ENCODE data around the gene APOB. TPM values are rescaled to one million over a fixed set of nuclear protein-coding genes. Genes with fewer than 3 reads are reported as not detected.

APOB gene
- total and polyA plus RNA-seq, 10 of the 15 experiments (the other 5 are each of a cell fraction or from before 2014, with no cell fraction given): 1.4 TPM; not detected in 9

GRCh38 chr2:21069746-21070340 is 26.0 kb upstream of the APOB start (continued):
- TF ChIP-seq, protein P1, sequence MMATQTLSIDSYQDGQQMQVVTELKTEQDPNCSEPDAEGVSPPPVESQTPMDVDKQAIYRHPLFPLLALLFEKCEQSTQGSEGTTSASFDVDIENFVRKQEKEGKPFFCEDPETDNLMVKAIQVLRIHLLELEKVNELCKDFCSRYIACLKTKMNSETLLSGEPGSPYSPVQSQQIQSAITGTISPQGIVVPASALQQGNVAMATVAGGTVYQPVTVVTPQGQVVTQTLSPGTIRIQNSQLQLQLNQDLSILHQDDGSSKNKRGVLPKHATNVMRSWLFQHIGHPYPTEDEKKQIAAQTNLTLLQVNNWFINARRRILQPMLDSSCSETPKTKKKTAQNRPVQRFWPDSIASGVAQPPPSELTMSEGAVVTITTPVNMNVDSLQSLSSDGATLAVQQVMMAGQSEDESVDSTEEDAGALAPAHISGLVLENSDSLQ (IDR thresholded peaks at IDR 0.05): no peak
- no peak for TF ChIP-seq IKZF2 (IDR thresholded peaks at IDR 0.05)
- no peak for TF ChIP-seq CREB1 (IDR thresholded peaks at IDR 0.05; ENCODE audit: low read depth)

GRCh38 chr2:21067859-21068537 is 24.1 kb upstream of the APOB start:
- Histone ChIP-seq H3K27ac (ENCODE audit: control insufficient read depth, insufficient read depth) (no peak overlapping the region), H4K20me1 (ENCODE audit: control insufficient read depth, insufficient read depth) (no peaks in the 10 kb centered on the region), H2AFZ (ENCODE audit: control insufficient read depth, low read depth, low read length) (no peak overlapping the region), H3K36me3 (ENCODE audit: control insufficient read depth in 2 of 2, insufficient read depth in 2 of 2, low read length in 1 of 2) (no peaks in the 10 kb centered on the region), H3K9me3 (replicated peaks; ENCODE audit: control insufficient read depth, insufficient read depth, low read length) (no peaks in the 10 kb centered on the region), H3K79me2 (ENCODE audit: control insufficient read depth, insufficient read depth, low read length) (no peaks in the 10 kb centered on the region), H3K9ac (ENCODE audit: control insufficient read depth, insufficient read depth, low read length) (no peak overlapping the region), H3K4me2 (ENCODE audit: control insufficient read depth, insufficient read depth) (no peak overlapping the region), H3K4me3 (no peak overlapping the region), H3K4me1 (ENCODE audit: control insufficient read depth, insufficient read depth, low read length) (no peaks in the 10 kb centered on the region), H3K27me3 (replicated peaks in 1 of 2; ENCODE audit: control insufficient read depth in 2 of 2, insufficient read depth in 2 of 2, low read length in 1 of 2) (no peaks in the 10 kb centered on the region)
- ChIA-PET POLR2A (interaction anchor here (0.6 kb wide), 1 partner anchor 11 kb away, joined by 6 read pairs; no protein-coding TSS in a partner anchor), RAD21 (ENCODE audit: unreplicated experiment) (no interaction called here), SMC1A (ENCODE audit: uncharacterized antibody, unreplicated experiment) (no interaction called here), CTCF (no interaction called here)
- BruUV-seq (replicated peaks): no TSS peak
- DNase-seq (ENCODE audit: low read depth, low spot score): no peak
- intact Hi-C loops (cut with micrococcal nuclease; ENCODE audit: unreplicated experiment) (no loop called here), in situ Hi-C loops (cut with MboI) (no loop called here)
- WGBS (ENCODE audit: insufficient coverage, insufficient replicate concordance, low lambda C conversion rate, missing lambda C conversion rate): 7% methylated on average over 2 of the region's 2 CpGs
- TF ChIP-seq PAX8 (IDR thresholded peaks at IDR 0.05) (no peak), SMAD1 (IDR thresholded peaks at IDR 0.05; ENCODE audit: low read depth, partially characterized antibody) (no peak), CBX3 (IDR thresholded peaks at IDR 0.05; ENCODE audit: borderline replicate concordance, low read depth) (no peak), CREM (IDR thresholded peaks at IDR 0.05; ENCODE audit: low read depth) (no peak), IKZF1 (conservative IDR thresholded peaks at IDR 0.05) (no peak), TCF12 (IDR thresholded peaks at IDR 0.05; ENCODE audit: low read depth, low read length) (no peak), ZNF622 (IDR thresholded peaks at IDR 0.05) (no peak), HDAC2 (IDR thresholded peaks at IDR 0.05) (no peak), SMAD5 (IDR thresholded peaks at IDR 0.05; ENCODE audit: low read depth) (no peak), CEBPB (IDR thresholded peaks at IDR 0.05; ENCODE audit: borderline replicate concordance in 1 of 2, low read depth in 2 of 2, low read length in 2 of 2) (no peak), CHD4 (IDR thresholded peaks at IDR 0.05) (no peak), JUND (IDR thresholded peaks at IDR 0.05; ENCODE audit: low read depth, low read length) (no peak), DPF2 (IDR thresholded peaks at IDR 0.05) (no peak), BRCA1 (IDR thresholded peaks at IDR 0.05; ENCODE audit: low read depth, low read length) (no peak)
- TF ChIP-seq, protein P2, sequence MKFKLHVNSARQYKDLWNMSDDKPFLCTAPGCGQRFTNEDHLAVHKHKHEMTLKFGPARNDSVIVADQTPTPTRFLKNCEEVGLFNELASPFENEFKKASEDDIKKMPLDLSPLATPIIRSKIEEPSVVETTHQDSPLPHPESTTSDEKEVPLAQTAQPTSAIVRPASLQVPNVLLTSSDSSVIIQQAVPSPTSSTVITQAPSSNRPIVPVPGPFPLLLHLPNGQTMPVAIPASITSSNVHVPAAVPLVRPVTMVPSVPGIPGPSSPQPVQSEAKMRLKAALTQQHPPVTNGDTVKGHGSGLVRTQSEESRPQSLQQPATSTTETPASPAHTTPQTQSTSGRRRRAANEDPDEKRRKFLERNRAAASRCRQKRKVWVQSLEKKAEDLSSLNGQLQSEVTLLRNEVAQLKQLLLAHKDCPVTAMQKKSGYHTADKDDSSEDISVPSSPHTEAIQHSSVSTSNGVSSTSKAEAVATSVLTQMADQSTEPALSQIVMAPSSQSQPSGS (IDR thresholded peaks at IDR 0.05; ENCODE audit: low read length): no peak
- TF ChIP-seq, protein P3, sequence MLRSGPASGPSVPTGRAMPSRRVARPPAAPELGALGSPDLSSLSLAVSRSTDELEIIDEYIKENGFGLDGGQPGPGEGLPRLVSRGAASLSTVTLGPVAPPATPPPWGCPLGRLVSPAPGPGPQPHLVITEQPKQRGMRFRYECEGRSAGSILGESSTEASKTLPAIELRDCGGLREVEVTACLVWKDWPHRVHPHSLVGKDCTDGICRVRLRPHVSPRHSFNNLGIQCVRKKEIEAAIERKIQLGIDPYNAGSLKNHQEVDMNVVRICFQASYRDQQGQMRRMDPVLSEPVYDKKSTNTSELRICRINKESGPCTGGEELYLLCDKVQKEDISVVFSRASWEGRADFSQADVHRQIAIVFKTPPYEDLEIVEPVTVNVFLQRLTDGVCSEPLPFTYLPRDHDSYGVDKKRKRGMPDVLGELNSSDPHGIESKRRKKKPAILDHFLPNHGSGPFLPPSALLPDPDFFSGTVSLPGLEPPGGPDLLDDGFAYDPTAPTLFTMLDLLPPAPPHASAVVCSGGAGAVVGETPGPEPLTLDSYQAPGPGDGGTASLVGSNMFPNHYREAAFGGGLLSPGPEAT (IDR thresholded peaks at IDR 0.05; ENCODE audit: low read depth): no peak
- no peak for ATAC-seq
- FAIRE-seq: no peak
